Stimulated activated CD8-positive, alpha-beta memory T cell treated with anti-CD3 and anti-CD28 coated beads, Interleukin-4, amount 100 ng/mL, for 4 hours (primary cell): ENCODE results near the gene PTPN5.
"Not testable (repeated sequence)": the region's sequence is repeated elsewhere in the genome, so short reads cannot be mapped to it uniquely, and the experiment has no call there.

Source experiments
- DNase-seq, 2 donors: peaks; one replicate each; pipeline ENCODE4 v3.0.0-alpha.2; 2020; ENCODE audit warnings: low read depth in 2 of 2, low spot score in 1 of 2

The PTPN5 gene

DNA sequence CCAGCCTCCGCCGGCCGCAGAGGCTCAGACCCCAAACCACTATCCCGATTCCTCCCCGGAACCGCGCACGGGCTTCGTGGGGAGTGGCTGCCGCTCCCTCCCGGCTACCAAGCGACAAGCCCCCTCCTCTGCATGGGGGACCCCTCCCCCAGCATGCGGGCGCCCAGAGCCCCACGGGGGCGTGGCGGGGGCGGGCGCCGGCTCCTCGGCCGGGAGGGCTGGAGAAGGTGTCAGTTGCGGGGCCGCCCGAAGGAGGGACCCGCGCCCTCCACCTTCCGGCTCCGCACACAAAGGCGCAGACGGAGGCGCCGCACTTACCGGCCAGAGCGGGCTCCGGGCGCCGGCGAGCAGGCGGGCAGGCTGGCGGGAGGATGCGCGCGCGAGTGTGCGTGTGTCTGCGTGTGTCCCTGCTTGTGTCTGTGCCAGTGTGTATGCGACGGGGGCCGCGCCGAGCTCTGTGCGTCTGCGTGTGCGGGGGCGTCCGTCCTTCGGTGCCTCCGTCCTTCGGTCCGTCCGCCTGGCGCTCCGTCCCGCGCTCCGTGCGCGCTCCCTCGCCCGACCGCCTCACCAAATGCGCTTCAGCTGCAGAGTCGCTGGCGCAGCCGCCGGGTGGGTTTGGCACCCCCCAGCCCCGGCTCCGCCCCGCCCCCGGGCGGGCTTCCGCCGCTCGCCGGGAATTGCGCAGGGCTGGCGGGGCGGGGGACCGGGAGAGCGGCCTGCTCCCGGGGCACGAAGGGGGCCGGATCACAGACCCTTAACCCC, at the start of gene PTPN5:
TSS of gene PTPN5 (minus strand) at position 592 of the 762 bp plus-strand sequence. CDS start 19,840 bp downstream, outside the sequence.
- DNase-seq, result no peak

DNA sequence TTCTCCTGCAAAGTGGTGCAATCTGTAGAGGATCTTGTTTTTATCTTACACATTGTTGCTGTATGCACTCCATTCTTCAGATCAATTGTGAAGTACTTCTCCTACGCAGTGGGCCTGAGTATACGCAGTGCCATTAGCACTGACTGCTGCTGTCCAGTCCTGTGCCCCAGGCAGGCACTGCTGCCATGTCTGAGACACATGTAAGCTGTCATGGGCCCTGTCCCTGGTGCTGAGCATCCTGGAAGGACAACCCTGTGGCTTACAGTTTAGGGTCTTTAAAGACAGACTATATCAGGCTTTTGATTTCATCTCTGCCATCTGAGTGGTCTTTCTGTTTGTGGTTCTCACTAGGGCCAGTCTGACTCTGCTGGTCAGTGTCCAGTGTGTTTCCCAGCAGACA, 44.8 kb upstream of the PTPN5 start:
- no peak for DNase-seq

DNA sequence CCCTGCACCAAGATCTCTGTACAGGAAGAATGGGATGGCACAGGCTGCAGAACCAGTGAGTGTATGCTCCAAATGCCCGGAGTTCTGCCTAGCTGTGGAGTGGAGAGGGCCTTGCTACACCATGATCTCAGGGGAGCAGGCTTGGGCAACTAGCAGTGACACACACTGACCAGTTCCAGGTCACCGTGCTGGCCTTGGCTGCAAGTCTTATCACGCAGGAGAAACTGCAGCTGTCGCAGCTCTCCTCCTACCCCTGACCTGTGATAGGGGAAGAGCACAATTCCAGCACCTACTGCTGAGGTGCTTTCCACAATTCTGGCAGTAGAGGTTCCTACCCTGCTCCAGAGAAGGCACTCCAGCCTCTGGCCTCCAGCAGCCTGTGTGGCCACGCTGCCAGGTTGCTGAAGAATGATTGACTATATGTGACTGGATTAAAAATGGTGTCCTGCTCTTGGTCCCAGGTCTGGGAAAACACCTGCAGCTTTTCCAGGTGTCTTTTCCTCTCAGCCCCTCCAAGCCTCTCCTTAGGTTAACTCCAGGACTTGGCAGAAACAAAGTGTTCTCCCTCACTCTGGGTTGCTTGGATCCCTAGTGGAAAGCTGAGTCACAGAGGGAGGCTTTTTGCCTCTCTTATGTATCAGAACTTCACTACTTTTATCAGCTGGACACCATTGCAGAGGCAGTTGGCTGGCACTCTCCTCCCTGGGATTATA, 43.3 kb upstream of the PTPN5 start:
- DNase-seq, result no peak

DNA sequence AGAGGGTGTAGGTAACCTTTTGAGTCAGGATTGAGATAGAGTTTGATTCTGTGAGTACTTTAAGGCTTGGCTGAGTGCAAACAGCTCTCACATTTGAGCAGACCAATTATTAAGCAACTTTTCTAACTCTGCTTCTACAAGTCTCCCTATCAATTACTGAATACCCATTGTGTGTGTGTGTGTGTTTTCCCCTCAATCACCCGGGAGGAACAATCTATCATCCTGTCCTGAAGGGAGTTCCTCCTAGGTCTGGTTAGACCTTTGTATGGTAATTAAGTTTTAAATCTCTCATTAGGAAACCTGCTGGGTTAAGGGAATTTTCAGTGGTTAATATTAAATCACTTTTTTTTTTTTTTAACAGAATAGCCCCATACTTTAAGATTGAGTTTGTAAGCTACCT, 28.6 kb upstream of the PTPN5 start:
- DNase-seq, result not testable (repeated sequence)

DNA sequence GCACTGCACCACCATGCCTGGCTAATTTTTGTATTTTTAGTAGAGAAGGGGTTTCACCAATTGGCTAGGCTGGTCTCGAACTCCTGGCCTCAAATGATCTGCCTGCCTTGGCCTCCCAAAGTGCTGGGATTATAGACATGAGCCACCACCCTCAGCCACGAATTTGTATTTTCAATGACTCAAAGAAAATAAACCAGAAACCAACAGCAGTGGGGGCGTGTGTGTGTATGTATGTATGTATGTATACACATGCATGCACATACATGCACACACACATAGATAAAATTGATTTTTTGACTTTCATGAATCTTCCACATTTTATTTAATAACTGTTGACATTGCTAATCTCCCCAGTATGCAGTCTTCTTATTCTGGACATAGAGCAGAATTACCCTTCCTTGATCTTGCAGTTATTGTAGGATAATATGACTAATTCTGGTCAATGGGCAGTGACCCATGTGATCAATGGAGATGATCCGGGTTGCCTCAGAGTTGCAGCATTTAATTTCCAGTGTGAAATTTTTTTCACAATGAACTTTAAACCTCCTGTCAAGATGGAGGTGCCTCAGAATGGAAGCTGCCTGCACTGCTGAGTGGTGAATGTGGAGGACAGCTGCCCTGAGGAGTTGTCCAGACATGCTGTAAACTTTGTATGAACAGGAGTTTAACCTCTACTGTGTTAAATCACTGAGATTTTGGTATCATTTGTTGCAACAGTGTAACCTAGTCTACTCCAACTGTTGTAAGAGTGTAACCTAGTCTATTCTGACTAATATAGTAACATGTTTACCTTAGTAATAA, 12.8 kb upstream of the PTPN5 start:
- DNase-seq, result no peak

DNA sequence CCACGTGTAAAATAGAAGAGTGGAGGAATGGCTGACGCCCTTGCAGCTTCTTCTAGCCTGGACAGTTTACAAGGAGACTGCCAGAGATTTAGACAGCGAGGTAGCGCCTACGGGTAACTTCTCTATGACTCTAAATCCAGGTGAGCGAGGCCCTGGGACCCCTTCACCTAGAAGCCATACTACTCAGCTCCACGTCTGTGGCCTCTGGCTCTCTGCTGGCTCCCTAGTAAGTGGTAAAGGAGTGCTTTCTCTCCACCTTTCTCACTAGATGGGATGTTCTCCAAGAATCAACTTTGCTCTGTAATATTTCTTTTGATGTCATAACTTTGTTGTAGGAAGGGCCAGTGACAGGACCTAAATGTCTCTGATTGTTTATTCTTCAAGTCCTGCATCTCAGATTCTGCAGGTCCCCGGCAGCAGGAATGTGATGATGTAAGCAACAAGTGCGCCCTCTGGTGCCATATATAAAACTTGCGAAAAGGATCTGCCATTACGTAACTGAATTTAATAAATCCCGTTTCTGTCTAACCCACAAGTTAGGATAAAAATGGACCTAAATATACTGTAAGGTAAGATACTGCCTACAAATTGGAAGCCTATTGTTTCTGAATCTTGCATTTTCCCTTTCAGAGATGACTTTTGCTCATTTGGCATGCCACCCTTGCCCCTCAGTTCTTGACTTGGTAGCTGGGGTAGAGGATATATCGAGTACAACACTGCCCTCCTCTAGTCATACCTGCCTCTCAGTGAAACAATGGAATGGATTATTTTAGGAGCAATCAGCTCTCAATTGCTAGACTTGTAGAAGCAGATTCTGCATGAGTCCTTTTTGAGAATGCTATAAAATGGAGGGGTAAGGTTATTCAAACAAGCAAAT, 11.0 kb upstream of the PTPN5 start:
- DNase-seq, result no peak

DNA sequence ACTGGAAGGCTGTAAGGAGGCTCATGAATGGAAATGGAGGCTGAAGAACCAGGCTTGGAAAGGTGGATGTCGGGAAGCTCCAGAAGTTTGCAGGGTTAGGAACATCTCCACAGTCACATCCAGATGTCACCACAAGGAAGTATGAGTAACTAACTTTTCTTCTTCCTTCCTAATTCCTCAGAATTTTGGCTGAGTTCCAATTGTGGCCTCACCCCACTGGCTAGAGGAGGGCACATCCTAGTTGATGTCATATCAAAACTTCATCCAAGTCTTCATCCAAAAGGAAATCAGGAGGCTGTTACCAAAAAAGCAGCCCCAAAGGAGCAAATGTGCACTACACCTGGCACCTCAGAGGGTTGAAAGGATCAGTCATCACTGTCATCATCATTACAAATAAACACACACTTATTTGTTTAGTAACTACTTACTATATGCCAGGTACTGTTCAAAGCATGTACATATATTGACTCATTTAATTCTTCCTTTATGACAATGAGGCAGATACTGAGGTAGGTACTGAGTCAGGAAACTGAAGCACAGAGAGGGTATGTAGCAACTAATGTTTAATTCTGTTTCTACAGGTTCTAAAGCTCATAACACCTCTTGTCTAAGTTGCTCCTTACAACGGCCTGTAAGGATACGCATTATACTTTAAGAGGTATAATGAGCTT, 7.3 kb upstream of the PTPN5 start:
- DNase-seq, result no peak

DNA sequence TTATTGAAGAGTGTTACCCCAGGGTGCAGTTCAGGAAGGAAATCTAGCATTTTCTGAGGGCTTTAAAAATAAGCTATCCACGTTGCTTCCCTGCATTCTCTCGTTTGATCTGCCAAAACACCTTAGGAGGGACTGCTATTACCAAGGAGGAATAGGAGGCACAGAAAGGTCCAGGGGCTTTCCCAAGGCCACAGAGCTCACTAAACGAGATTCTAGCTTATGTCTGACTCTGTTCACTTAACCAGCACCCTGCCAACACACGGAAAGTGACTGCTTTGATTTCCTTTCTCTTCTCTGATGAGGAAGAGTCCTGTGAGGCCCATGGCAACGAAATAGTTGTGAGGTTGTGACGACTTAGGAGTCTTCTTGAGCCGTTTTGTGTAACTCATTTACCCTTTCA, 3.4 kb upstream of the PTPN5 start:
- no peak for DNase-seq

DNA sequence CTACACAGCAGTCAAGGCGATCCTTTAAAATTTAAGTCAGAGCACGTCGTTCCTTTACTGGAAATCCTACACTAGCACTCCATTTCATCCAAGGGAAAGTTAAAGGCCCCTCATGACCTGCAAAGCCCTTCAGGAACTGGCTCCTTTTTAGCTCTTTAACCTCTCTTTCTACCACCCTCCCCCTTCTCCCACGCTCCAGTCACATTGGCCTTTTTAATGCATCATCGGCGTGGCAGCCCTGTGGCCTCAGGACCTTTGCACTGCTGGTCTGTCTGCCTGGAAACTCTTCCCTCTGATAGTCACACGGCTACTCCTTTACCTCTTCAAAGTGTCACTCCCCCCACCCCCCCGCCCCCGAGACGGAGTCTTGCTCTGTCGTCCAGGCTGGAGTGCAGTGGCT, 1.2 kb upstream of the PTPN5 start:
- no peak for DNase-seq

DNA sequence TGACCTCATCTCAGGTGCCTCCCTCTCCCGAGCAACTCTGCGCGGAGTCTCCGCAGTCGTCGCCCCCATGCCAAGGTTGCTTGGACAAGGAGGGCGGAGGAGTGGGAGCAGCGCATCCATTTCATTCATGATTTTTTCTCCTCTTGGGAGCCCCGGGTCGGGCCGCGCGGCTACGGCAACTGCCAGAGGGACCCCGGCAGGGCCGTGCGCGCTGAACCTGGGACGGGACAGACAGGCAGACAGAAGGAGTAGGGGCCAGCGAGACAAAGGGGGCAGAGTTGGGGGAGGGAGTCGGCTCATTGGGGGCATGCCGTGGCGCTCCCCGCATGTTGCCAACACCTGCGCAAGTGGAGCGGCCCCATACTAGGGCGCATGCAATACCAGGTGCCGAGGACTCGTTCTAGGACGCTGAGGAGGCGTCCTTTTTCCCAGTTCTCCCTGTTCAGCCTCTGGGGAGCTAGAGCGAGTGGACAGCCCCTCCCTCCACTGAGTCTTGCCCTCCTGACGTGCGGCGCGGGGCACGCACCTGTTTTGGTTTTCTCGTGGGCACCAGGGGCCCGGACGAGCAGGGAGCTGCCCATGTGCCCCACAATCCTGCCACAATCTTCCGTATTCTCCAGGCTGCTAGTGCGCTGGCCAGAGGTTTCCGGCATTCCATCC, 501 bp upstream of the PTPN5 start:
- DNase-seq, result no peak

DNA sequence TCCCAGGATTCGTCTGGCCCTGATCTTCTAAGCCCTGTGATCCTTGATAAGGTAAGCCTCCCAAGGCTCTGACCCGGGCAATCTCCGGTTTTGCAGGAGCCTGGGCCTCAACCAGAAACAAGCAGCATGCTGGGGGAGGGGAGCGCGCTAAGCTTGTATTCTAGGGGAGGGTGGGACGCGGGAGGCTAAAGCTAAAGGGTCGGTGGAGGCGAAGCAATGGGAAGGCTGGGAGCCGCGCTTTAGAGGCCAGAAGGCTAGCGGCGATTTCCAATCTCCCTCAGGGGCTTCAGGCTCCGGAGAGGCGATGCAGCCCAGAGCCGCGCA, 753 bp downstream of the PTPN5 start:
- DNase-seq, result no peak

DNA sequence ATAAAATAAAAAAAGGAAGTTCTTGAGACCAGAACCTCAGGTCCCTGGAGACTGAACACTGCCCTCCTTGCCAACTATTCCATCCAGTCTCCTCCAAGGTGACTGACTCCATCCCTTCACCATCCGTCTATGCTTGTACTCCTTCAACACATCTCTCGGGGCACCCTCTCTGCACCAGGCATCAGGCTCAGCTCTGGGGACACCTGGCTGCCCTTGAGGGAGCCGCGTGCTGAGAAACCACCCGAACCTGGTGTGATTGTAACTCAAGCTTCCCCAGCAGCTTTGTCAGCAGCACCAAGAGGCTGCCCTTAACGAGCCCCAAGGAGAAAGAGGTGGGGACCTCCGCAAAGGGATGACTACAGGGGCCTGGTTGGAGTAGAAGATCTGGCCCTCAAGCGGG, 1.7 kb downstream of the PTPN5 start:
- no peak for DNase-seq

DNA sequence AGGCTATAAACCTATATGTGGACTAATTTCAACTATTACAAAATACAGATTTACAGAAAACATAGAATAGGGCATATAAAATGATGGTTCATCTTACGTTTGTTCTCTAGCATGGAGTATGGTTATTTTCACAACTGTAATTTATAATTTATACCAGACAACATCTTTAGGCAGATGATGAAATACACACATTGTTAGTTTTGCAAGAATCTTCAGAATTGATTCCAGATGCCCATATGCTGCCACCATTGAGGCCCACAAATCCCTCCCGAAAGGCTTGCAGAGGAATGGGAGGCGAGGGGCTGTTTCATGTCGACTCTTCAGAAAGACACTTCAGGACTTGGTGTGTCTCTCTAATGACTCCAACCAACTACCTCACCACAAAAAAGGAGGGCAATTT, 6.2 kb downstream of the PTPN5 start:
- no peak for DNase-seq

DNA sequence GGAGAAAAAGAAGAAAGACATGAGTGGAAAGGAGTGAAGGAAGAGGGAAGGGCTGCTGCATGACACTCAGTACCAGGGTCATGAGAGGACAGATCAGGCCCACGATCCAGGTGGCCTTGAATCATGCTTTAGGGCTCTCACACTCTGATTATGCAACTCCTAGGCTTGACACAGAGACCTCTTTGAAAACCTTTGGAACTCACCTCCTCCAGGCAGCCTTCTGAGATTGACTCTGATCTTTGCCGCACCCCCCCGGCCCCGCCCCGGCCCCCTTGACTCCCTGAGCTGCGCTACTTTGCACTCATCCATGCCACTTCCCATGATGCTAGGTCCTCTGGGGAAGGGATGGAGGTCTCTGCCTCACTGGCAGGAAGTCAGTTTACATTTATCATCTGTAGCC, 10.7 kb downstream of the PTPN5 start:
- DNase-seq, result no peak

DNA sequence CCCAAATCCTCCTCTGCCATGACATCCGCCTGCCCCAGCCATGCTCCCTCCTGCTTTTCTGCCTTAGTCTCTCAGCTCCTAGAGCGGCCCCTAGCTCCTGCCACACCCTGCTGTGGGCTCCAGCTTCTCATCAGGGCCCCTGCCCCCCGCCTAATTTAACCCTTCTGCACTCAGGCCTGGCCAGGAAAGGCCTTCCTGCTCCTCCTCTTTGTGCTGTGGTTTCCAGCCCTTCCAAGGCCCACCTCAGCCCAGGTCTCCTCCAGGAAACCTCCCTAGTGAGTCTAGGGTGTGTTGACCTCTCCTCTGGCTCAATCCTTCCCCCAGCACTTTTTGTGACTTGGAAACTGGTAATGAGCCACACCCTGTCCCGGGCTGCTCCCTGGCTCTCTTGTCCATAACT, 11.3 kb downstream of the PTPN5 start:
- DNase-seq, result no peak

DNA sequence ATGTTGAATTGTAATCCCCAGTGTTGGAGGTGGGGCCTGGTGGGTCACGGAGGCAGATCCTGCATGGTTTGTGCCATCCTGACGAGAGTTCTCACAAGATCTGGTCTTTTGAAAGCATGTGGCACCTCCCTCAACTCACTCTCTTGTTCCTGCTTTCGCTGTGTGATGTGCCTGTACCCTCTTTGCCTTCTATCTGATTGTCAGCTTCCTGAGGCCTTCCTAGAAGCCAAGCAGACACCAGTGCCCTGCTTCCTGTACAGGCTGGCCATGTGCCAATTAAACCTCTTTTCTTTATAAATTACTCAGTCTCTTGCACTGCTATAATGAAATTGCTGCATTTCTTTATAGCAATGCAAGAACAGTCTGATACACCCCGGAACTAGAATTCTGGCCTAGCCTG, 13.1 kb downstream of the PTPN5 start:
- no peak for DNase-seq

DNA sequence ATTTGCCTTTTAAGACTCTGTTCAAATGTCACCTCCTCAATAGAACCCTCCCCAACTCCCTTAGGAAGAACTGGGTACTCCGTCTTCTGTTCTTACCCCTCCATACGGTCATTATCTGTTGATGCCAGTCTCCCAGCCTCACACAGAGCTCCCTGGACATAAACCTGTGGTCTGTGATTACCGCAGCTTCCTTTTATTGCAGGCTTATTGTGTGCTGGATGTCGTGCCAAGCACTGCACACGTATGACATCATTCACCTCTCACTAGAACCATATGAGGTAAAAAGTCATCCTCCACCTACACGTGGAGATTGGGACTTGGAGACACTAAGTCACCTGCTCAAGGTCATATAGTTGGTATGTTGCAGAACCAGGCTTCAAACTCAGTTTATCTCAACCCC, 15.3 kb downstream of the PTPN5 start:
- no peak for DNase-seq

DNA sequence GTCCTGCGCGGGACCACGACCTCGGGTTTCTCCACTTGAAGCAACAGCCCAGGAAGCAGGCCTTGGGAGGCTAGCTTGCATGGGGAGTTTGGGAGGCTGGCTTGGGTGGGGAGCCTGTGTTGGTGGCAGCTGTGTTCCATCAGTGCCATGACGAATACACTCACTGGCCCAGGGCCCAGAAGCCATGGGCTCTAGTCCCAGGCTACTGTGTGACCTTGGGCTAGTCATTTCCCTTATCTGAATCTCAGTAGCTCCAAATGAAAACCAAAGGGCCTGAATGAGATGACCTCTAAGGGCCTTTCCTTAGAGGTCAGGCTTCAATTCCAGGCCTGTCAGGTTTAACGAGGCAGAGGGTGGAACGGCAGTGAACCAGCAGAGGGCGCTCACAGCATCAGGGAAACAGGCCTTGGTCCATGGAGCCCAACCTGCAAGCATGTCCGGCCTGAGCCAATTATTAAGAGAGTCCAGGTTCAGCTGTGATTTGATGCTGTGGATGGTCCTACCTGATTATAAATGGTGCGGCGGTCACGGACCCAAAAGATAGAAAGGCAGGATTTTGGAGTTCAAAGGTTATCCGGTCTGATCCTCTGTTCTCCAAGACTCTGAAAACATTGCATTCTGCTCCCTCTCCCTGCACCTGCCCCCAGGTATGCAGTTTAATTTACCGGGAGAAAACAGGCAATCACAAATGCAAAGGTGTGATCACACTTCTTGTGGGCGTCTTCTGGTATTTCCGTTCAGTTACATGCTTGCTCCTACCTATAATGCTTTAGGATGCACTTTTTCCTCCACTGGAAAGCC, 15.9 kb downstream of the PTPN5 start:
- peak in 1 of 2 donors; percentile 20 for DNase-seq

DNA sequence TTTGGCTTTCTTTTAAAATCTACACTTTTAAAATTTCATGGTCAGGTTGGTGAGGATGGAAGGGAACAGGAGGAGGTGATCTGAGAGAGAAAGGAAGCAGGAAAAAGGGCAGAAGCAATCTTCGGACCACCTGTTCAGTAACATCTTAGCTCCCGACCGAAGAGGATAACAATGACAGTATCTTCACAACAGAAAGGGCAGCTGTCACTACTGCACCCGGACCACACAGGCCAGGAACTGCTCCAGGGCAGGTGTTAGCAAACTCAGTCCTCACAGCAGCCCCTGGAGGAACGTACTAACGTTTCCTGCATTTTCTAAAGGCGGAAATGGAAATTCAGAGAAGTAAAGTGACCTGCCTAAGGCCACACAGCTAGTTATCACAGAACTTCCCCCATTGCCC, 16.8 kb downstream of the PTPN5 start:
- no peak for DNase-seq
